Nucleus accumbens (tissue), 56 donors: ENCODE results near the gene C1QB.
A peak's percentile ranks its signal among the peaks of the same experiment; 100 is the strongest.
"Not testable (repeated sequence)": the region's sequence is repeated elsewhere in the genome, so short reads cannot be mapped to it uniquely, and the experiment has no call there.

Source experiments
- DNase-seq, 56 donors: peaks; one replicate each; lab custom pipeline; 2025; lab: John Stamatoyannopoulos, UW

The C1QB gene

GRCh38 chr1:22691031-22691753 lies 38.2 kb downstream of the C1QB start:
- no peak for DNase-seq

- DNase-seq = no peak
These were observed 41.1 kb downstream of the C1QB start for GRCh38 chr1:22694172-22694571.

GRCh38 chr1:22696610-22697009 lies 43.6 kb downstream of the C1QB start:
- DNase-seq = no peak

- no peak for DNase-seq
These were observed 44.9 kb downstream of the C1QB start for GRCh38 chr1:22697980-22698379.

- no peak for DNase-seq
These were observed 46.9 kb downstream of the C1QB start for GRCh38 chr1:22699681-22700520.

GRCh38 chr1:22702296-22703085 lies 49.5 kb downstream of the C1QB start:
- DNase-seq = no peak

- DNase-seq = peak; percentile 23 to 95 (median 70)
These were observed 51.5 kb downstream of the C1QB start for GRCh38 chr1:22704440-22705067.

- no peak for DNase-seq
These were observed 52.5 kb downstream of the C1QB start for GRCh38 chr1:22705586-22705985.

GRCh38 chr1:22706100-22706499 lies 53.1 kb downstream of the C1QB start:
- DNase-seq = not testable (repeated sequence)

- DNase-seq = no peak
These were observed 55.7 kb downstream of the C1QB start for GRCh38 chr1:22708777-22709176.

- no peak for DNase-seq
These were observed 56.2 kb downstream of the C1QB start for GRCh38 chr1:22709227-22709626.

GRCh38 chr1:22709891-22710700 lies 57.1 kb downstream of the C1QB start:
- DNase-seq = peak in 48 of 56 donors; percentile 4 to 78 (median 54)

GRCh38 chr1:22710701-22711049 lies 57.6 kb downstream of the C1QB start, which contains the start of gene EPHB2:
EPHB2 (plus strand) TSS chr1:22710839; CDS start chr1:22710983, 144 bp downstream.
- DNase-seq = peak in 42 of 56 donors; percentile 14 to 77 (median 56)

GRCh38 chr1:22711071-22711470 lies 58.0 kb downstream of the C1QB start:
- peak in 1 of 56 donors; percentile 42 for DNase-seq
